Fibroblast of pulmonary artery (primary cell): Measurements from ENCODE around the gene TSHR.

Source experiments
- DNase-seq: peaks from one replicate; pipeline ENCODE4 v3.0.0-alpha.2; 2010; ENCODE audit warnings: low read depth
- H3K4me3 ChIP-seq: replicated peaks from 2 replicates; pipeline ENCODE4 v1.5.1; 2011; ENCODE audit warnings: low read depth, mild to moderate bottlenecking, control low read depth, low read length, moderate library complexity
- CTCF ChIP-seq: IDR thresholded peaks from 2 replicates; pipeline ENCODE4 v1.5.1; 2011; ENCODE audit warnings: mild to moderate bottlenecking, control low read depth, low read length, inconsistent platforms; ENCODE audit errors: missing control alignments

TSHR gene

GRCh38 chr14:81166121-81166520 lies 210.7 kb downstream of the TSHR start:
- TF ChIP-seq CTCF: no peak
- H3K4me3 ChIP-seq: no peak overlapping the region
- no peak for DNase-seq

GRCh38 chr14:81169267-81169666 lies 213.8 kb downstream of the TSHR start:
- peak overlapping the region; percentile 59 for H3K4me3 ChIP-seq
- no peak for TF ChIP-seq CTCF

GRCh38 chr14:81169711-81170103 lies 214.3 kb downstream of the TSHR start:
- DNase-seq: no peak
- H3K4me3 ChIP-seq: peak overlapping the region; percentile 59
- no peak for TF ChIP-seq CTCF

More at GRCh38 chr14:81169267-81169666, 213.8 kb downstream of the TSHR start:
- no peak for DNase-seq

- peak; percentile 93 for TF ChIP-seq CTCF
- H3K4me3 ChIP-seq: peak overlapping the region; percentile 59
Observed at GRCh38 chr14:81170104-81170828, 214.8 kb downstream of the TSHR start.

DNA sequence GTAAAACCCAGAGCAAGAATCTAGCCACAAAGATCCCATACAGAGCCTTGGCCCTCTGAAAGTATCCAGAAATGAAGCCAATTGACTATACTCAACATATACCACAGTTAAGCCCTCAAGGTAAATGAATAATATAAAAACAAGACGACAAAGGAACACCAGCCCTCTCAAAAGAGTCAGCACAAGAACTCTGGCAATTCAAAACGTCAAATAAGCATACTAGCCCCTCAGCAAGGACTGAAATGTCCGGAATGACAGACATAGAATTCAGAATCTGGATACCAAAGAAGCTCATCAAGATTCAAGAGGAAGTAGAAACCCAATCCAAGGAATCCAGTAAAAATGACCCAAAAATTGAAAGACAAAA lies 215.4 kb downstream of the TSHR start:
- H3K4me3 ChIP-seq: peak overlapping the region; percentile 59
- no peak for DNase-seq
- TF ChIP-seq CTCF: no peak

More at GRCh38 chr14:81170104-81170828, 214.8 kb downstream of the TSHR start:
- peak; percentile 89 for DNase-seq

DNA sequence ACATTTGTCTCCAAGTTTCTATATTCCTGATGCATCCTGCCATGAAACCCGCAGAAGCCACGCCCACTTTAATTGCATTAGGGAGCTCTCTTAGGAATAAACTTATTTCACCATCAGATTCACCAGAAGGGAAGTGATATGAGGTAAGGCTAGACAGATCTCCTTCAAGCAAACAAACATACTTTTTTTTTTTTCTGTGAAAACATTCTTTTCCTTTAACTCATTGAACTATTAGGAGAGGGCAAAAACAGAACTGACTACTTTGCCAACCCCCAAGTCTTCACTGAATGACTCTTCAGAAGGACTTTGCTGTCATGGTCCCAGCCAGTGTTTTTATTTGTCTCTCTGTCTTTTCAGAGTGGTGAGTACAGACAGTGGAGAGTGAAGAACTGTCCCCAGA lies 216.9 kb downstream of the TSHR start:
- TF ChIP-seq CTCF: no peak
- no peak for DNase-seq
- H3K4me3 ChIP-seq: no peak overlapping the region

DNA sequence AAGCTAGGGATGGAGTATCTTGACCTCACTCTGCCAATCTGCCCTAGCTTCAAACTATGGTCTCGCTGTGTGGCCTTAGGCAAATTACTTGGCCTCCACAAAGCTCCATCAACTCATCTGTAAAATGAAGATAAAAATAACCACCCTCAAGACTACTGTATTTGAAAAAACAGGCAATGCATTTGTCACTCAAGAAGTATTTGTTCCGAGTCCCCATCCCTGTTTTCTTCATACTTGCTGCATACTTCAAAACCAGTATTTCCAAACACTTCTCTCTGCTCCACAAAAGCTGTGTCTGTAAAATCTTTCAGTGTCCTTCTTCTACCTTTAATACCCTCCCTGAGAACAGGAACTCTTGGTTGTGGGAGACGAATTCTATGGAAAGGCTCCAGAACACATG lies 217.5 kb downstream of the TSHR start:
- no peak for DNase-seq
- H3K4me3 ChIP-seq: no peak overlapping the region
- no peak for TF ChIP-seq CTCF
